ENCODE data around the gene CGB1. TPM values are rescaled to one million over a fixed set of nuclear protein-coding genes. Genes with fewer than 3 reads are reported as not detected.

Gene CGB1
- total RNA-seq, 1 experiment from 2014 or later: not detected

GRCh38 chr19:49006905-49007304 lies 29.8 kb downstream of the CGB1 start:
- Mint-ChIP-seq H3K27me3 (ENCODE audit: insufficient read depth, unreplicated experiment) (no peaks in the 10 kb centered on the region), H3K36me3 (ENCODE audit: insufficient read depth, unreplicated experiment) (peaks cover 87% of the 10 kb centered on the region), H3K4me1 (ENCODE audit: insufficient read depth, unreplicated experiment) (no peaks in the 10 kb centered on the region), H3K9me3 (ENCODE audit: unreplicated experiment) (no peaks in the 10 kb centered on the region), H3K27ac (ENCODE audit: low read depth, unreplicated experiment) (no peak overlapping the region), H3K4me3 (ENCODE audit: unreplicated experiment) (no peak overlapping the region)
- CTCF ChIA-PET: interaction anchor here (0.5 to 2.9 kb wide), 3 partner anchors 9 to 121 kb away, joined by 3 to 9 read pairs (median 3); no protein-coding TSS in a partner anchor
- POLR2A ChIA-PET: interaction anchor here (1.0 to 3.2 kb wide), 3 partner anchors 12 to 135 kb away, joined by 3 to 13 read pairs (median 5); partner anchors contain the start of genes GYS1, NTF4, PPP1R15A and RUVBL2
- no peak for DNase-seq (ENCODE audit: unreplicated experiment)
- no TSS peak for BruUV-seq (replicated peaks)
- intact Hi-C loops (cut with micrococcal nuclease): no loop called here
- TF ChIP-seq CTCF (IDR thresholded peaks at IDR 0.05; ENCODE audit: unreplicated experiment): no peak

GRCh38 chr19:49004964-49005614 lies 31.6 kb downstream of the CGB1 start:
- H3K27me3 Mint-ChIP-seq (ENCODE audit: insufficient read depth, unreplicated experiment): no peaks in the 10 kb centered on the region
- no peak for DNase-seq (ENCODE audit: unreplicated experiment)
- no TSS peak for BruUV-seq (replicated peaks)
- no peak for TF ChIP-seq CTCF (IDR thresholded peaks at IDR 0.05; ENCODE audit: unreplicated experiment)
- intact Hi-C loops (cut with micrococcal nuclease): no loop called here
- H3K9me3 Mint-ChIP-seq (ENCODE audit: unreplicated experiment): no peaks in the 10 kb centered on the region
- peaks cover 81% of the 10 kb centered on the region for H3K36me3 Mint-ChIP-seq (ENCODE audit: insufficient read depth, unreplicated experiment)
- no peak overlapping the region for H3K4me3 Mint-ChIP-seq (ENCODE audit: unreplicated experiment)
- ChIA-PET CTCF (interaction anchor here (0.9 to 1.0 kb wide), 2 partner anchors 92 to 203 kb away, joined by 3 to 5 read pairs; no protein-coding TSS in a partner anchor), POLR2A (no interaction called here)
- no peaks in the 10 kb centered on the region for H3K4me1 Mint-ChIP-seq (ENCODE audit: insufficient read depth, unreplicated experiment)
- no peak overlapping the region for H3K27ac Mint-ChIP-seq (ENCODE audit: low read depth, unreplicated experiment)

GRCh38 chr19:49004133-49004532 lies 32.6 kb downstream of the CGB1 start:
- ChIA-PET CTCF (interaction anchor here (1.0 kb wide), 2 partner anchors 11 to 93 kb away, joined by 5 to 7 read pairs; partner anchors contain the start of genes GYS1 and RUVBL2), POLR2A (no interaction called here)
- H3K4me3 Mint-ChIP-seq (ENCODE audit: unreplicated experiment): no peak overlapping the region
- DNase-seq (ENCODE audit: unreplicated experiment): no peak
- H3K27me3 Mint-ChIP-seq (ENCODE audit: insufficient read depth, unreplicated experiment): no peaks in the 10 kb centered on the region
- H3K4me1 Mint-ChIP-seq (ENCODE audit: insufficient read depth, unreplicated experiment): no peaks in the 10 kb centered on the region
- BruUV-seq (replicated peaks): no TSS peak
- H3K9me3 Mint-ChIP-seq (ENCODE audit: unreplicated experiment): no peaks in the 10 kb centered on the region
- intact Hi-C loops (cut with micrococcal nuclease): no loop called here
- H3K27ac Mint-ChIP-seq (ENCODE audit: low read depth, unreplicated experiment): no peak overlapping the region
- H3K36me3 Mint-ChIP-seq (ENCODE audit: insufficient read depth, unreplicated experiment): peaks cover 80% of the 10 kb centered on the region
- TF ChIP-seq CTCF (IDR thresholded peaks at IDR 0.05; ENCODE audit: unreplicated experiment): no peak

- peak; percentile 69 for DNase-seq (ENCODE audit: unreplicated experiment)
- Mint-ChIP-seq H3K27ac (ENCODE audit: low read depth, unreplicated experiment) (no peak overlapping the region), H3K4me1 (ENCODE audit: insufficient read depth, unreplicated experiment) (peaks cover 9% of the 10 kb centered on the region), H3K36me3 (ENCODE audit: insufficient read depth, unreplicated experiment) (peaks cover 55% of the 10 kb centered on the region), H3K4me3 (ENCODE audit: unreplicated experiment) (no peak overlapping the region), H3K27me3 (ENCODE audit: insufficient read depth, unreplicated experiment) (no peaks in the 10 kb centered on the region), H3K9me3 (ENCODE audit: unreplicated experiment) (no peaks in the 10 kb centered on the region)
- TF ChIP-seq CTCF (IDR thresholded peaks at IDR 0.05; ENCODE audit: unreplicated experiment): peak; percentile 81
- BruUV-seq (replicated peaks): no TSS peak
- POLR2A ChIA-PET: interaction anchor here (0.6 to 0.8 kb wide), 3 partner anchors 9 to 218 kb away, joined by 3 read pairs; no protein-coding TSS in a partner anchor
- intact Hi-C loops (cut with micrococcal nuclease): loop anchor here (2.0 to 10.0 kb wide), 3 partner anchors 75 to 225 kb away; no protein-coding TSS in a partner anchor
- CTCF ChIA-PET: interaction anchor here (0.6 to 3.6 kb wide), 27 partner anchors 9 to 1788 kb away, joined by 3 to 17 read pairs (median 4); partner anchors contain the start of gene NTF4
These were observed 37.0 kb downstream of the CGB1 start for GRCh38 chr19:48999481-49000325.

Measured in MCF 10A (cell line).